Loucy (cell line): ENCODE results near the gene OPN3.

Experiments used
- H2AFZ ChIP-seq: fragments of 200-600 bp; sonication (generic); 2 replicates; pipeline ENCODE4 v1.6.0; 2016; ENCODE audit warnings: antibody characterized with exemption, mild to moderate bottlenecking, low read length, moderate library complexity
- H3F3A ChIP-seq: fragments of 200-600 bp; 2 replicates; pipeline ENCODE4 v1.6.0; 2016; ENCODE audit warnings: antibody characterized with exemption, low read depth, mild to moderate bottlenecking
- H3K27me3 ChIP-seq: fragments of 200-600 bp; sonication (generic); 2 replicates; pipeline ENCODE4 v1.6.1; 2014; ENCODE audit warnings: low read length, mild to moderate bottlenecking; ENCODE audit not compliant: insufficient read depth, poor library complexity, severe bottlenecking
- H3K36me3 ChIP-seq: fragments of 200-600 bp; sonication (generic); 2 replicates; pipeline ENCODE4 v1.6.1; 2016; ENCODE audit warnings: low read length; ENCODE audit not compliant: insufficient read depth
- H3K4me1 ChIP-seq: fragments of 200-600 bp; sonication (generic); 2 replicates; pipeline ENCODE4 v1.5.1; 2014; ENCODE audit warnings: low read length, mild to moderate bottlenecking; ENCODE audit not compliant: insufficient read depth, poor library complexity, severe bottlenecking
- H3K4me2 ChIP-seq: fragments of 200-600 bp; sonication (generic); 2 replicates; pipeline ENCODE4 v1.6.0; 2014; ENCODE audit warnings: antibody characterized with exemption, low read length, low read depth, mild to moderate bottlenecking; ENCODE audit not compliant: poor library complexity, severe bottlenecking
- H3K4me3 ChIP-seq: fragments of 200-600 bp; sonication (generic); 2 replicates; pipeline ENCODE4 v1.5.1; 2014; ENCODE audit warnings: low read length, mild to moderate bottlenecking, mixed read lengths; ENCODE audit not compliant: poor library complexity, severe bottlenecking
- H3K79me2 ChIP-seq: fragments of 200-600 bp; sonication (generic); 2 replicates; pipeline ENCODE4 v1.6.1; 2014; ENCODE audit warnings: low read length; ENCODE audit not compliant: insufficient read depth
- H3K9ac ChIP-seq: fragments of 200-600 bp; sonication (generic); 2 replicates; pipeline ENCODE4 v1.6.0; 2014; ENCODE audit warnings: mild to moderate bottlenecking, low read depth, low read length, moderate library complexity; ENCODE audit not compliant: poor library complexity, severe bottlenecking
- H3K9me2 ChIP-seq: fragments of 200-600 bp; sonication (generic); replicated peaks from 2 replicates; pipeline ENCODE4 v1.6.1; 2016; ENCODE audit warnings: low read depth, low read length, mixed read lengths
- H3K9me3 ChIP-seq: fragments of 200-600 bp; sonication (generic); 2 replicates; pipeline ENCODE4 v1.6.1; 2014; ENCODE audit warnings: mild to moderate bottlenecking, antibody characterized with exemption, low read length, low read depth; ENCODE audit not compliant: insufficient read depth
- H4K20me1 ChIP-seq: fragments of 200-600 bp; sonication (generic); 2 replicates; pipeline ENCODE4 v1.6.0; 2014; ENCODE audit warnings: antibody characterized with exemption, low read length, mild to moderate bottlenecking; ENCODE audit not compliant: insufficient read depth, poor library complexity, severe bottlenecking
- EZH2phosphoT487 ChIP-seq: fragments of 200-600 bp; IDR thresholded peaks from 2 replicates; pipeline ENCODE4 v1.6.1; 2018; ENCODE audit warnings: antibody characterized with exemption, mild to moderate bottlenecking, moderate library complexity, borderline replicate concordance
- TF ChIP-seq, protein P1 (sequence below): fragments of 200-600 bp; sonication (generic); conservative IDR thresholded peaks from 2 replicates; pipeline ENCODE4 v1.5.1; 2014; ENCODE audit warnings: mild to moderate bottlenecking, antibody characterized with exemption, low read length

The OPN3 gene

DNA sequence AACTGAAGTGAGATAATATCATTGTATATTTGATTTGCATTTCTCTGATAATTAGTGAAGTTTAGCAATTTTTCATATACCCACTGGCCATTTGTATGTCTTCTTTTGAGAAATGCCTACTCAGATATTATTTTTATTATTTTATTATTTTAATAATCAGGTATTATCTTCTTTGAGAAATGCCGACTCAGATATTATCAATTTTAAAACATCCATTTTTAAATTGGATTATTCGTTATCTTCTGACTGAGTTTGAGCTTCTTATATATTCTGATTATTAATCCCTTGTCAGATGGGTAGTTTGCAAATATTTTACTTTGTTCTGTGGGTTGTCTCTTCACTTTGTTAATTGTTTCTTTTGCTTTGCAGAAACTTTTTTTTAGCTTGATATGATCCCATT lies 70.3 kb downstream of the OPN3 start:
- no peak overlapping the region for H3K4me2 ChIP-seq
- TF ChIP-seq EZH2phosphoT487 = no peak
- TF ChIP-seq, protein P1, sequence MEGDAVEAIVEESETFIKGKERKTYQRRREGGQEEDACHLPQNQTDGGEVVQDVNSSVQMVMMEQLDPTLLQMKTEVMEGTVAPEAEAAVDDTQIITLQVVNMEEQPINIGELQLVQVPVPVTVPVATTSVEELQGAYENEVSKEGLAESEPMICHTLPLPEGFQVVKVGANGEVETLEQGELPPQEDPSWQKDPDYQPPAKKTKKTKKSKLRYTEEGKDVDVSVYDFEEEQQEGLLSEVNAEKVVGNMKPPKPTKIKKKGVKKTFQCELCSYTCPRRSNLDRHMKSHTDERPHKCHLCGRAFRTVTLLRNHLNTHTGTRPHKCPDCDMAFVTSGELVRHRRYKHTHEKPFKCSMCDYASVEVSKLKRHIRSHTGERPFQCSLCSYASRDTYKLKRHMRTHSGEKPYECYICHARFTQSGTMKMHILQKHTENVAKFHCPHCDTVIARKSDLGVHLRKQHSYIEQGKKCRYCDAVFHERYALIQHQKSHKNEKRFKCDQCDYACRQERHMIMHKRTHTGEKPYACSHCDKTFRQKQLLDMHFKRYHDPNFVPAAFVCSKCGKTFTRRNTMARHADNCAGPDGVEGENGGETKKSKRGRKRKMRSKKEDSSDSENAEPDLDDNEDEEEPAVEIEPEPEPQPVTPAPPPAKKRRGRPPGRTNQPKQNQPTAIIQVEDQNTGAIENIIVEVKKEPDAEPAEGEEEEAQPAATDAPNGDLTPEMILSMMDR = no peak
- H3K79me2 ChIP-seq = no peaks in the 10 kb centered on the region
- no peaks in the 10 kb centered on the region for H4K20me1 ChIP-seq
- H3K36me3 ChIP-seq = no peaks in the 10 kb centered on the region
- no peaks in the 10 kb centered on the region for H3K27me3 ChIP-seq
- H3K4me3 ChIP-seq = no peak overlapping the region
- H3F3A ChIP-seq = no peaks in the 10 kb centered on the region
- H3K4me1 ChIP-seq = no peaks in the 10 kb centered on the region
- no peak overlapping the region for H3K9ac ChIP-seq
- H2AFZ ChIP-seq = no peak overlapping the region
- H3K9me2 ChIP-seq = no peaks in the 10 kb centered on the region
- H3K9me3 ChIP-seq = no peaks in the 10 kb centered on the region

DNA sequence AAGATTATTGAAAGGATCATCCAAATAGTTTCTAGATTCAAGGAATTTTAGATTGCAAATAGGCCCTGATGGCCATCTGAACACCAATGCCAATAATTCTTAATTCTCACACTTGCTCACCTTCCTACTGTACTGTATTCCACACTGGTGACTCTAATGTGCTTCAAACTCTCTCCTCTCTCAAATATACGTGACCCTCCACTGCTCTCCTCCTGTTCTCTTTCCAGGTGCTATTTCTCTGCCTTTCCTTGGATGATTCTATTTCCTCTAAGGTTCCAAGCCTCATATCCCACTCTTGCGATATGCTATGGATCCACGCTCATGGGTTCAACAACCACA lies 79.4 kb downstream of the OPN3 start:
- Histone ChIP-seq H3K27me3 (no peaks in the 10 kb centered on the region), H2AFZ (no peak overlapping the region), H3K9me2 (no peaks in the 10 kb centered on the region), H3K9ac (no peak overlapping the region), H3K9me3 (no peaks in the 10 kb centered on the region), H3K4me3 (no peak overlapping the region), H4K20me1 (no peaks in the 10 kb centered on the region), H3K79me2 (no peaks in the 10 kb centered on the region), H3F3A (no peaks in the 10 kb centered on the region), H3K4me2 (no peak overlapping the region), H3K36me3 (no peaks in the 10 kb centered on the region), H3K4me1 (no peaks in the 10 kb centered on the region)
- TF ChIP-seq EZH2phosphoT487 = no peak

DNA sequence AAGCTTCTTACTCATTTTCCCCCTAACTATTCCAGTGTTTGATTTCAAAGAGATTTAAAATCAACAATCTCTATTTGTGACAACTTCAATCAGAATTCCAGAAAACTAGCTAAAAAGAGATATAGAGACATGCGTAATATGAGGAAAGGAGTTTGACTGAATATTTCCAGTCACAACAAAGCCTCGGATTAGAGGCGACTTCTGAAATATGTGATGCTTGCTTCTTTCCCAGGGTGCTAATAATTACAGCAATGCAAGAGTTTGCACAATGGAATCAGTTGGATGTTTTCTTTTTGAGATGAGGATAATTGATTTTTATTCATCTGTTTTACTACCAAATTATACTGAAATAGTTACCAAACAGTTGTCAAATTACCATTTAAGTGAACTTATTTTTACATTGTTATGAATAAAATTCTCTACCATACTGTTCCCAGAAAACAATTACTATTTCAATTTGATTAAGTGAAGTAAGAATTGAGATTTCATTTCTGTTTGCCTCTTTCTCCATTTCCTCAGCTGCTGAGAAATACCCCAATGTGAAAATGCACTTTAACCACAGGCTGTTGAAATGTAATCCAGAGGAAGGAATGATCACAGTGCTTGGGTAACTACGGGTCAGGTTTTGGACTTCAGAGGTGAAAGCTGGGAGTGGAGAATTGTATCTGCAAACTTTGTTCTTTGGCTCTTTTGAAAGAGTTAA lies 79.9 kb downstream of the OPN3 start:
- Histone ChIP-seq H3K4me3 (no peak overlapping the region), H3K9me3 (no peaks in the 10 kb centered on the region), H4K20me1 (no peaks in the 10 kb centered on the region), H3K4me1 (no peaks in the 10 kb centered on the region), H2AFZ (no peak overlapping the region), H3K27me3 (no peaks in the 10 kb centered on the region), H3K9ac (no peak overlapping the region), H3K36me3 (no peaks in the 10 kb centered on the region), H3F3A (no peaks in the 10 kb centered on the region), H3K79me2 (no peaks in the 10 kb centered on the region), H3K4me2 (no peak overlapping the region), H3K9me2 (no peaks in the 10 kb centered on the region)
- TF ChIP-seq EZH2phosphoT487 = no peak
- TF ChIP-seq, protein P1 = no peak
